Activated T-cell treated with anti-CD3 and anti-CD28 coated beads for 1 hour (primary cell): ENCODE measurements around the gene RASD1.
A peak's percentile ranks its signal among the peaks of the same experiment; 100 is the strongest.
"Not testable (repeated sequence)": the region's sequence is repeated elsewhere in the genome, so short reads cannot be mapped to it uniquely, and the experiment has no call there.

Experiments
- DNase-seq: peaks from one replicate; pipeline ENCODE4 v3.0.0-alpha.2; 2020; ENCODE audit warnings: low read depth

Gene RASD1

DNA sequence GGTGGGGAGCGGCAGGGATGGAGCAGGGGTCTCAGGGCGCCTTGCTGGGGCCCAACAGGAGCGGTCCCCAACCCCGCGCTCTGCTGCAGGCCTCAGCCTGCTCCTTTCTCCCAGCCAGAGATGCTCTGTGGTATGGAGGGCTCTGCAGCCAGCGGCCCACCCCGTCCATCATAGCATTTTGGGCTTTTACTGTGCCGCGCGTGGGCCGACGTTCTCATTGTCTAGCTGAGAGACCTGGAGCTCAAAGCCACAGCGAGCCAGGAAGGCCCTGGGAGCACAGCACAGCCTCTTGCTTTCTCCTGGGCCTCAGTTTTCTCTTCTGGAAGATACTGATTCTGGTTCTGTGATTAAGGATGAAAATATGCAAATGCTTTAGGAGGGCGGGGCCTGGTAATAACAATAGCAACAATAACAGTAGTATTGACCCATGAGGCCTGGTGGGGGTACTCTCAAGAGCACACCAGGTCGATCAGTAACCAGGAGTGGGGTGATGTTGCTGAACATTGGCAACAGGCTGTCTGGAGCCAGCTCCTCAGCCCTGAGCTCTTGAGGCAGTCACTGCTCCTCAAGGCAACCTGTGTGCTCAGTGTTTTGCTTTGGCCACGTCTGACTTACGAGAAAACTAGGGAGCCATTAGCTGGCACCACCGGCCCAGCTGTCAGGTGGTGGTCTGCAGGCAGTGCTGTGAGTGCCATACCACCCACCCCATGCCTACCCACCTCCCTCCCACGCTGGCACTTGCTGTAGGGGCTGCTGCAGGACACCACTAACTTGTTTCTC is 1.1 kb upstream of the RASD1 start:
- DNase-seq = no peak

GRCh38 chr17:17495536-17496188 is 533 bp downstream of the RASD1 start:
- DNase-seq = peak; percentile 17

DNA sequence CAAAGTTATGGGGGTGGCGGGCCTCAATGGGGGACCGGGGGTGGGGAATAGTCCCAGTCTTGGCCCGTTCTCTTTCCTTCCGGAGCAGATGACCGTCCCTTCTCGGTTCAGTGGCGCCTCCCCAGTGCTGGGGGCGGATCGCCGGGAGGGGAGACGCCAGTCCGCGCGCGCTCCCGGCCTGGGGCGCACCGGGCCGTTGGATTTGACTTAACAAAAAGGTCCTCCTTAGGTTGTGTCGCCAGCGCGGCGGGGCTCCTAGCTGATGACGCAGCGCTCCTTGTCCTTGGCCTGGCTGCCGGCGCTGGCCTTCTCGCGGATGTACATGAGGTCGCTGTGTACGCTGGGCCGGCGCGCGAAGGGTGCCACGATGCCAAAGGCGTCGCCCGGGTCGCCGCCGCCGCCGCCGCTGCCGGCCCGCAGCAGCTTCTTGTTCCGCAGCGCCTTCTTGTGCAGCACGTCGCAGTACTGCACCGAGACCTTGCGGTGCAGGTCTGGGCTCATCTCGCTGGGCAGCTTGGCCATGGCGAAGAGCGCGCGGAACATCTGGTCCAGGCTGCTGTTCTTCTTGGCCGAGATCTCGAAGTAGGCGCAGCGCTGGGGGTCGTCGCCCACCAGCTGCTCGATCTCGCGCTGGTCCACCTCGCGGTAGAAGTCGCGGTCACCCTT is 1.2 kb downstream of the RASD1 start:
- DNase-seq = no peak

DNA sequence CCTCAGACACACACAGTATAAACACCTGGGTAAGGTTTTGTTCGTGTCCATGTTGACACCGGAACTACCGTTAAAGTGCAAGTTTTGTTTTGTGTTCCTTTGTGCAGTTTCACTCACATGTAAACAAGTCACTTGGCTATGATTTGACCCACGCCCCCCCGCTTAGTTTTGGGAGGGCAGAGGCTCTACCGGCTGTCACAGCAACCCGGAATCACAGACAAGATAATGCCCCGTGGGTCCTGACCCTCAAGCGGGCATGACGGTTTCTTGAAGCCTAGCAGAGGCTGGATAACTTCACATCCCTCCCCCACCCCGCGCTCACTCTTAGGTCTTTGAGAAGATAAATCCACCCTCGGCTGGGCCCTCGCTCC is 1.7 kb downstream of the RASD1 start:
- no peak for DNase-seq

GRCh38 chr17:17493986-17494466 is 2.2 kb downstream of the RASD1 start:
- DNase-seq = no peak

DNA sequence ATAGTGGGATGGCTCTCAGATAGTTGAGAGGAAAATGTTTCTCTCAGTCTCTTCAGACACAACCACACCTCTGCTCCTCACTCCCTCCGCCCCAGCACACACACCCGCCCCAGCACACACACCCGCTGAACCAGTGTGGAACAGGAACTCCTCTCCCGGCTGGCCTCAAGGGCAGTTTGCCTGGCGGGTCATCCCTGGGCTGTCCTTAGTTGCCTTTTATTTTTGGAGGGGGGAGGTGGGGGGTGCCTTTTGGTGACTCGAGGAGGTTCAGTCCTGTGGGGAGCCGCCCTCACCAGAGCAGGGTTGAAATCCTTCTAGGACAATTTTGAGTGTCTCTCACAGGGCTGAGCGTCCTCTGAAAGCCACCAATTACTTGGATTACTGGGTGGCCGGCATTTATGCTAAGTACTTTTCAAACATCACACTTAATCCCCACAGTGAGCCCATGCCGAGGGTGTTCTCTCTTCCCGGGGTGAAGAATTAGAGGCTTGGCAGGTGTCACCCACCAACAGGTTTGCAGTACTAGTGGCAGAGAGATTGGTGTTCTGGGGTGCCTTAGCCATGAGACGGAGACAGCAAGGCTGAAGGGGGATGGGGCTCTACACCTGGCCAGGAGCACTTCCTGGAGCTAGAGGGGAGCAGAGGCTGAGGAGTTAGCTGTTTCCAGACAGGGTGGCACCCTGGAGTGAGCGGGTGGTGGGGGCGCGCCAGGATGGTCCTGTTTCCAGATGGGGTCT is 2.8 kb downstream of the RASD1 start:
- no peak for DNase-seq

DNA sequence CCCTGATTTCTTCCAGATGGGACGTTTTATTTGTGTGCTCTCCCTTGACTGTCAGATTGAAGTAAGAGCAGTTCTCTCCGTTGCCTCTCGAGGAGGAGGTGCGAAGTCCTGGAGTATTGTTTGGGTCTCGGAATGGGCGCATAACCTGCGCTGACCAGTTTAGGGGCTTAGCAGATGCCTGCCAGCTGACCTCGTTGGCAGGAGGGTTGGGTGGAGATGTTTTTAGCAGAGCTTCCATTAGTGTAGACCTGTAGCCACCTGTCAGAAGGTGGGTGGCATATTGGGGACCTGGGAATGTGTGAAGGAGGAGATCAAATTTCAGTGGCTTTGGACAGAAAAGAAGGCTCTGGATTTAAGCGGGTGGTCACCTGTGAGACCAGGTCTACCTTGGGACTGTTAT is 3.6 kb downstream of the RASD1 start:
- no peak for DNase-seq

DNA sequence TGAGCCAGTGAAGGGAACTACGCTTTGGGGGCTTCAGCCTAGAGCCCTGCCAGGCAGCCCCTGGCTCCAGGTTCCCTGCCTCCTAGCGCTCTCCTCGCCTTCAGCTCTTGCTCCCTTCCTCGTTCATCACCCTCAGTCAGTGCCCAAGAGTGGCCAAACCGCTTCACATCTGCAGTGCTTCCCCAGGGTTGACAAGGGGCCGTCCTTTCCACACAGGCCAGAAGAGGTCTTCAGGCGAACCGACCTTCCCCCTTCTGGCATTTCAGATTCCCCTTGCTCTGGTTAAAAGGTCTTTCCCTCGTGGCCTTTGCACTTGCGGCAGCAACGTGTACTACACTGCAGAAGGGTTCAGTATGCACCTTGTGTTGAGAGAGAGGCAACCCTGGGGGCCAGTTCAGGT is 4.1 kb downstream of the RASD1 start:
- no peak for DNase-seq

- no peak for DNase-seq
Observed at GRCh38 chr17:17491546-17491988, 4.6 kb downstream of the RASD1 start.

GRCh38 chr17:17491031-17491471 is 5.1 kb downstream of the RASD1 start:
- DNase-seq = no peak

GRCh38 chr17:17487998-17488397 is 8.2 kb downstream of the RASD1 start:
- no peak for DNase-seq

GRCh38 chr17:17486416-17486815 is 9.8 kb downstream of the RASD1 start:
- DNase-seq = not testable (repeated sequence)

DNA sequence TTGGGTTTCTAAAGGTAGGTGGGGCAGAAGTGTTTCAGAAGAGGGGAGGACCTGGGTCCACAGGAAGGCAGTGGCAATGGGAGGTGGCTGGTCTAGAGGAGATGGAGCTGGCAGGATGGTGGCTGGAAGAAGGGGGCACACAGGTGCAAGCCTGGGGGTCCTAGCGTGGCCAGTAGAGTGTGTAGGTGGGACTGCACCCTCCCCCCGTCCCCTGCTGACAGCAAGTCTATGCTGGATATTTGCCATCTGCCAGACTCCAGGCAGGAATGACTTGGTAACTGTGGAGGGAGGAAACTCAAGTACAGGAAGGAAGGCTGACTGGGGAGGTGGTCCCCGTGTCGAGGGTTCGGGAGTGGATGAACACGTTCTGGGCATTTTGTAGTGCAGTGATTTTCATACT is 10.8 kb downstream of the RASD1 start:
- DNase-seq = no peak

- DNase-seq = no peak
Observed at GRCh38 chr17:17484451-17484899, 11.7 kb downstream of the RASD1 start.

DNA sequence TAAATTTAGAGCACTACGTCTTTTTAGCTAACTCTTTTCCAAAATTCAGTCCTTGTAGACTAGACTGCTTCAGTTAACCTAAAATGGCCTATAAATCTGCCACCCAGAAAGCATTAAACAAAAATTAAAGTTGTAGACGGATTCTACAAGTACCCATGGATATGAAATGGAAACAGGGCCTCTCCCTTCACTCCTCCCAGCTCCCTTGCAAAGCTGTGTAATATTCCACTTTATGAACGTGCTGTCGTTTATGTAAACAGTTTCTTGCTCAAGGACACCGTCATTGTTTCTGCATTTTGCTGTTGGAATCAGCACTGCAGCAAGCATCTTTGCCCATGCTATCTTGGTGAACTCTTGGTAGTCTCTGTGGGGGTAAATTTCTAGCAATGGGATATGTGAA is 14.3 kb downstream of the RASD1 start:
- DNase-seq = no peak

GRCh38 chr17:17480593-17481148 is 15.5 kb downstream of the RASD1 start:
- no peak for DNase-seq

GRCh38 chr17:17479209-17479608 is 17.0 kb downstream of the RASD1 start:
- no peak for DNase-seq

GRCh38 chr17:17476865-17477467 is 19.2 kb downstream of the RASD1 start, which contains the start of gene MED9:
MED9 (plus strand) TSS chr17:17477000; CDS start chr17:17477042, 42 bp downstream.
- DNase-seq = peak; percentile 96

DNA sequence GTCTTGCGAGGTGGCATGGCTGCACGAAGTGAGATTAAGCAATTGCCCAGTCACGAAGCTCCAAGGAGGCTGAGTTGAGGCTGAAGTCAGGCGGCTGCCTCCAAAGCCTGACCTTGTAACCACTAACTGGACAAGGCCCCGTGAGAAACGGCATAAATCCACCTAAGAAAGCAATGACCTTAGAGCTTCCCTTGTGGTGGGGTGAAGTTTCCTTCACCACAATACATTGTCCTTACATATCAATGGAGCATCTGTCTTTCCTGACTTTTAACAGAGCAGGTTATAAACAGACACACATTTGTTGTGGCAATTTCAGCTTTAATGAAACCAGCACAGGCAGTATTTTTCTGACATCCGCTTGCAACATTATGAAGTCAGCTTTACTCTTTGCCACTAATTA is 21.9 kb downstream of the RASD1 start:
- no peak for DNase-seq

DNA sequence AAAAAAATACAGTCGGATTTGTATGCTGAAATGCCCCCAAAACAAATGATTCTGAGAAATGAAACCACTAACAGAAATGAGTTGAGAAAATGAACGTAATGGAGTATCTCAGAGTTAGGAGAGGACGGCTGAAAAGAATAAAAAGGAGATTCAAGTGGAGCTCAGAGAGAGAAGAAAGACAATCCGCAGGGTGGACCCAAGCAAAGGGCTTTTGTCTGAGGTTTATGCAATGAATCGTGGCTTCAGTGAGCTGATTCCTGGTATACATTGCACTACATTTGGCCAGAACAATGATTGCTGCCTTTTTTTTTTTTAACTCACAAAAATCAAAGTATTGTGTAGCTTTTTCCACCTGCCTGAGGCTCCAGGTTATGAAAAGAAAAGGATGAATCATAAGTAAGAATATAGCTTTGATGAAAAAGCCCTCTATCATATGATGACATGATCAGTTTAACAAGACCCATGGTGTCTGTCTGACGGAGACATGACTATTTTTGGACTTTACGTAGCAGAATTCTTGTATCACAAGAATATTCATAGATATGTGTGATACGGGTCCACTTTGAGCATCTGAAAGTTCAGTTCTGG is 23.8 kb downstream of the RASD1 start:
- DNase-seq = no peak

DNA sequence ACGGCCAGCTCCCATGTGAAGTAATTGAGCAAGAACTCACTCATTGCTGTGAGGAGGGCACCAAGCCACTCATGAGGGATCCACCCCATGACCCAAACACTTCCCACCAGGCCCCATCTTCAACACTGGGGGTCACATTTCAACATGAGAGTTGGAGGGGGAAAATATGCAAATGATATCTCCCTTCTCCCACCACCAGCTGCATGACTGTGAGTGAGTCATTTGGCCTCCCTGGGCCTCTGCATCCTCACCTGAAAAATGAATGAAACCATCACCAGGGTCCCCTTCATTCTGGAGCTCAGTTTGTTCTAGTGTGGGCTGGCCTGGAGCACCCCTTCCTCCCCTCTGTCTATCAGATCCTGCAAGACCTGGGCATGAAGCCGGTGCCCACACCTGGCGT is 26.2 kb downstream of the RASD1 start:
- no peak for DNase-seq
